Neuron (in vitro differentiated cells): Measurements from ENCODE around the gene MUC21.
"Not testable (repeated sequence)": the region's sequence is repeated elsewhere in the genome, so short reads cannot be mapped to it uniquely, and the experiment has no call there.

Source experiments
- H2AFZ ChIP-seq: one replicate; pipeline ENCODE4 v1.6.1; 2013; ENCODE audit warnings: low read depth, mild to moderate bottlenecking, inconsistent platforms, low read length, moderate library complexity
- H3K27me3 ChIP-seq: one replicate; pipeline ENCODE4 v1.6.1; 2013; ENCODE audit warnings: low read length; ENCODE audit not compliant: insufficient read depth
- H3K36me3 ChIP-seq: one replicate; pipeline ENCODE4 v1.6.1; 2013; ENCODE audit warnings: low read length; ENCODE audit not compliant: insufficient read depth
- H3K4me1 ChIP-seq: one replicate; pipeline ENCODE4 v1.6.1; 2013; ENCODE audit warnings: low read length; ENCODE audit not compliant: insufficient read depth
- H3K4me3 ChIP-seq: 2 replicates; pipeline ENCODE4 v1.5.1; 2013; ENCODE audit warnings: mild to moderate bottlenecking, low read length, moderate library complexity
- H3K9me3 ChIP-seq: one replicate; pipeline ENCODE4 v1.6.1; 2013; ENCODE audit warnings: low read length

MUC21 gene

DNA sequence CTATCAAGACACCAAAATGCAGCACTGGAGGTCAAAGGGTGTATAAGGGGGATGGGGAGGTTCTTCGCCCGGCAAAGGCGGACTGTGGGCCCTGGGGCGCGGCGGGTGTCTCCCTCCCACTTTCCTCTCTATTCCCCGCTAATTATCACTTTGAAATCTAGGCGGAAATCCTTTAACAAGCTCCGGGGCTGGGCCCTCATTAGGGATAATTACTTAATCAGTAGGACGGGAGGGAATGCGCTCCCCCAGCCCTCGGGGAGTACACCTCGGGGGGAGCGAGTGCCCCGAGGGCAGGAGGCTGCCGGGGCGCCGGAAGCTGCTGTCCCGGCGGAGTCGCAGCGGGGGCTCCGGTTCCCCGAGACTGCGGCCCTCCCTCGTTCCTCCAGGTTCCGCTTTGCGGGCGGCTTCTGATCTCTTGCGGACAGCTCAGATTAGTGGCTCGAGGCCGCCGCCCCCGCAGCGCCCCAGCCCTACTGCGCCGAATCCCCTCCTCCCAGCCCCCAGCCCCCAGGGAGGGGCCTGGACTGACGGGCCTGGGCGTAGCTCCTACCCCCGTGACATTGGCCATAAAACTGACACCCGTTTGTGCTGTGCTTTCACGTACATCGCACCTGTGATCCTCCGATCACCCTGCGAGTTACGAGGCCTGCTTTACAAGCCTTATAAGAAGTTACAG, 28.0 kb upstream of the MUC21 start:
- Histone ChIP-seq H3K36me3 (no peaks in the 10 kb centered on the region), H2AFZ (no peak overlapping the region), H3K4me3 (no peak overlapping the region), H3K27me3 (peaks cover 51% of the 10 kb centered on the region), H3K9me3 (no peaks in the 10 kb centered on the region), H3K4me1 (peaks cover 4% of the 10 kb centered on the region)

DNA sequence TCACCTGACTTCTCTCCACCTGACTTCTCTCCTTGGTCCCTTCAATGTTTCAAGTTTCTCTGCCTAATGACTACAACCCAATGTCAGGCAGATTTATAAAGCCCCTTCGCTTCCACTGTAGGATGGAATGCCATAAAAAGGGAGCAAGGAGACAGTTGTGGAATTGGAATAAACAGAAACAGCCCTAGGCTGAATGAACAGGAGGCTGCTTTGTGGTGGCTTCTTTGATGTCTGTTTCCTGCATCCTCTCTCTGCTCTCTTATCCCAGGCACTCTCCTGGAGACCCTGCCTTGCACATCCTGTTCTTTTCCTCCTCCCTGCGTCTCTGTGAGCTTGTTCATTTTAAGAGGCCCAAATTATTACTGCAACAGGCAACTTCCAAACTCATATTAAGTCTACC, 25.8 kb upstream of the MUC21 start:
- H2AFZ ChIP-seq = no peak overlapping the region
- H3K9me3 ChIP-seq = no peaks in the 10 kb centered on the region
- peaks cover 4% of the 10 kb centered on the region for H3K4me1 ChIP-seq
- peaks cover 46% of the 10 kb centered on the region for H3K27me3 ChIP-seq
- no peak overlapping the region for H3K4me3 ChIP-seq
- no peaks in the 10 kb centered on the region for H3K36me3 ChIP-seq

DNA sequence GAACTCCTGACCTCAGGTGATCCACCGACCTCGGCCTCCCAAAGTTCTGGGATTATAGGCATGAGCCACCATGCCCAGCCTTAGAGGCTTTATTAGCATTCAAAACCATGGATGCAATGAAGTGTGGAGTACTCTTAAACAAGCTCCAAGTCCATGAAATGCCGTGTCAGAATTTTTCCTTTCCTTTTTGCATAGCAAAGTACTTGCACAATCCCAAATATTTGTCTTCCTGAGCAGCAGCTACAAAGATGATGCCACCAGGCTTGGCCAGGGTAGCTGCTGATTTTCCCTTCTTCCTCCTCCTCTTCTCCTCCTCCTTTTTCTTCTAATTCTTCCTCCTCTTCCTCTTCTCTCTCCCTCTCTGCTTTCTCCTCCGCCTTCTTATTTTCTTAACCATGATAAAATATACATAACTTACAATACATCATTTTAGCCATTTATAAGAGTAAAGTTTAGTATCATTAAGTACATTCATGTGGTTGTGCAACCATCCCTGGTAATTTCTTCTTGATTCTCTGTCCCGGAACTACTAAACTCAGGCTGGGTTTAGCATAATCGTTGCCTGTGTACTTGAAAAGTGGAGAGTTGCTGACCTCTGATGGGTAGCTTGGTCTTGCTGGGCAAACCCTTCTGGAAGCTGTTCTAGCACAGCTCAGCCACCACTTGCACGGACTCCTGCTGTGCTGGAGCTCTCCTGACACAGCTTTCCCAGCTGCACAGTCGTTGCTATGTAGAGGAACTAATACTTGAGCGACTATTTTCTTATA, 22.4 kb upstream of the MUC21 start:
- no peaks in the 10 kb centered on the region for H3K9me3 ChIP-seq
- no peaks in the 10 kb centered on the region for H3K4me1 ChIP-seq
- H3K36me3 ChIP-seq = no peaks in the 10 kb centered on the region
- H3K4me3 ChIP-seq = no peak overlapping the region
- H2AFZ ChIP-seq = no peak overlapping the region
- H3K27me3 ChIP-seq = peaks cover 23% of the 10 kb centered on the region

- Histone ChIP-seq H3K27me3 (peaks cover 7% of the 10 kb centered on the region), H3K4me3 (no peak overlapping the region), H3K36me3 (no peaks in the 10 kb centered on the region), H3K4me1 (no peaks in the 10 kb centered on the region), H3K9me3 (no peaks in the 10 kb centered on the region), H2AFZ (no peak overlapping the region)
These were observed 20.8 kb upstream of the MUC21 start for GRCh38 chr6:30962716-30963115.

- no peaks in the 10 kb centered on the region for H3K36me3 ChIP-seq
- H3K4me3 ChIP-seq = no peak overlapping the region
- H3K9me3 ChIP-seq = no peaks in the 10 kb centered on the region
- H2AFZ ChIP-seq = no peak overlapping the region
- no peaks in the 10 kb centered on the region for H3K4me1 ChIP-seq
- no peaks in the 10 kb centered on the region for H3K27me3 ChIP-seq
These were observed 19.9 kb upstream of the MUC21 start for GRCh38 chr6:30963641-30964040.

DNA sequence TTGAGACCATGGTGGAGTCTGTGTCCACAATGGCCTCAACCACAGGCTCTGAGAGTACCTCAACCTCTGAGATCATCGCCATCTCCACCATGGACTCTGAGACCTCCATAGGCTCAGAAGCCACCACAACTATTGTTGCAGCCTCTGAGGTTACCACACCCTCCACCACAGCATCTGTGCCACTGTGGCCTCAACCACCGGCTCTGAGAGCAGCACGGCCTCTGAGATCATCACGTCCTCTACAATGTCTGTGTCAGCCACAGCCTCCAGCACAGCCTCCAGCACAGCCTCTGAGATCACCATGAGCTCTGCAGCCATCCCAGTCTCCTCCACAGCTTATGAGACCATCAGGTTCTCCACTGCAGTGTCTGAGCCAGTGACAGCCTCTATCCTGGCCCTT, 19.4 kb upstream of the MUC21 start:
- Histone ChIP-seq H3K9me3 (no peaks in the 10 kb centered on the region), H2AFZ (no peak overlapping the region), H3K27me3 (no peaks in the 10 kb centered on the region), H3K36me3 (no peaks in the 10 kb centered on the region), H3K4me3 (no peak overlapping the region), H3K4me1 (no peaks in the 10 kb centered on the region)

GRCh38 chr6:30965140-30965601, 18.3 kb upstream of the MUC21 start:
- no peaks in the 10 kb centered on the region for H3K9me3 ChIP-seq
- no peak overlapping the region for H3K4me3 ChIP-seq
- no peaks in the 10 kb centered on the region for H3K36me3 ChIP-seq
- no peaks in the 10 kb centered on the region for H3K27me3 ChIP-seq
- no peaks in the 10 kb centered on the region for H3K4me1 ChIP-seq
- H2AFZ ChIP-seq = no peak overlapping the region

GRCh38 chr6:30966154-30966553, 17.4 kb upstream of the MUC21 start:
- H3K9me3 ChIP-seq = no peaks in the 10 kb centered on the region
- no peaks in the 10 kb centered on the region for H3K4me1 ChIP-seq
- H3K4me3 ChIP-seq = no peak overlapping the region
- no peaks in the 10 kb centered on the region for H3K36me3 ChIP-seq
- H2AFZ ChIP-seq = no peak overlapping the region
- peaks cover 5% of the 10 kb centered on the region for H3K27me3 ChIP-seq

DNA sequence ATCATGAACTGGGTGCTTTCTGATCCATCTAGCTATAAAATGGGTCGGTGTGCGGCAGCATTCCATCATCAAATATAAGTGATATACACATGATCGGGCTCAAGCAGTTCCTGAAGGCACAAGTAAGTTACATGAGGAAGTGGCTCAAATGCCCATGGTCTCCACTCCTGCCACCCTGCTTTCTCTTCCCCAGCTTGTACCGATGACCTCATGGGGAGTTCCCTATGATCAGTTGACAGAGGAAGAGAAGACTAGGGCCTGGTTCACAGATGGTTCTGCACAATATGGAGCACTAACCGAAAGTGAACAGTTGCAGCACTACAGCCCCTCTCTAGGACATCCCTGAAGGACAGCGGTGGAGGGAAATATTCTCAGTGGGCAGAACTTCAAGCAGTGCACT, 14.3 kb upstream of the MUC21 start:
- not testable (repeated sequence) for H3K9me3 ChIP-seq, H3K36me3 ChIP-seq, H2AFZ ChIP-seq, H3K4me3 ChIP-seq, H3K27me3 ChIP-seq, H3K4me1 ChIP-seq

- H2AFZ ChIP-seq = no peak overlapping the region
These were observed 12.6 kb upstream of the MUC21 start for GRCh38 chr6:30970946-30971345.

DNA sequence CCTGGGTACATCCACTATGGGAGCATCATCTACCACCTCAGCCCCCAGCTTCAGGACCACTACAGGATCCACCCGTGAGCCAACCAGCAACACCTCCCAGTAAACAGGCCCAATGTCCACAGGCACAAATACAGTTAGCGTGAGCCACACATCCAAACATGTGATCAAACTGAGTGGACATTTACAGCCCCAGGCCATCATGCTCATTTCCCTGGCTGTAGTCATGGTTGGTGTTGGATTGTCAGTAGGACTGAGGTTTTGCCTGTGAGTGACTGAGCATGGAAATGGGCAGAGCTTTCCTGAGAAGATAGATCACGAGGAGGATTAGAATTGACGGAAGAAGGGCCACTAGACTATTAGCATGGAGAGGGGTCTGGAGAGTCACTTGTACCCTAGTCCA, 10.7 kb upstream of the MUC21 start:
- Histone ChIP-seq H3K4me1 (peaks cover 3% of the 10 kb centered on the region), H2AFZ (no peak overlapping the region), H3K9me3 (no peaks in the 10 kb centered on the region), H3K4me3 (no peak overlapping the region), H3K36me3 (no peaks in the 10 kb centered on the region), H3K27me3 (peaks cover 5% of the 10 kb centered on the region)

More at GRCh38 chr6:30970946-30971345, 12.6 kb upstream of the MUC21 start:
- Histone ChIP-seq H3K36me3 (no peaks in the 10 kb centered on the region), H3K4me3 (no peak overlapping the region), H3K27me3 (peaks cover 5% of the 10 kb centered on the region), H3K4me1 (peaks cover 3% of the 10 kb centered on the region), H3K9me3 (no peaks in the 10 kb centered on the region)

DNA sequence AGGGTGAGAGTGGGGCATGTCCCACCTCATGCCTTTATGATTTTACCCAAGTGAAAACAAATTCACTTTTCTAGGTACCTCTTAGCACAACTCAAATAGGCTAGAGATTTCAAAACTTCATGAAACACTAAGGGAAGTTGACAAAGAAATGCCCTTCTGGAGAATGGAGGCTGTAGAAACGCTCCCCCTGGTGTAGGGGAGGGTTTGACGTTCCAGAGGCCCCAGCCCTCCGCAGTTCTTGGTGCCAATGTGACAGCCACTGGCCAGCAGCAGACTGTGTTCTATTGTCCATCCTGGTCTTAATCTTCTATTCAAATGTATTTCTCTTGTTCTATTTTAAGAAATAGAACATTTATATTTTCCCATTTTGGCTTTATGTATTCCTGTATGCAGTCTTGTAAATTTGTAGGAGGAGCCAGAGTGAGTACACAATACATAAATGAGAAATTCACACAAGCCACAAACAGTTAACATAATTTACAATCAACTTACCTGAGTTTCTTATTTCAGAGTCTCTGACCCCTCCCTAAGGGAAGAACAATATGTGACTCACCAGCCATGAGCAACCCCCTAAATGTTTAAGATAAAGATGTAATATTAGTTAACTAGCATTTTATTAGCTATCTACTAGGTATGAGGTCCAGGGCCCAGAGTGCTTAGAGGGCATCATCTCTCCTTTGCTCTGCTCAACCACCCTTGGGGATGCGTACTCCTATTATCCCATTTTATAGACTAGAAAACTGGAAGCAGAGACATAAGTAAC, 8.8 kb upstream of the MUC21 start:
- H2AFZ ChIP-seq = no peak overlapping the region
- H3K4me1 ChIP-seq = peaks cover 3% of the 10 kb centered on the region
- no peaks in the 10 kb centered on the region for H3K36me3 ChIP-seq
- no peaks in the 10 kb centered on the region for H3K9me3 ChIP-seq
- H3K4me3 ChIP-seq = no peak overlapping the region
- H3K27me3 ChIP-seq = peaks cover 11% of the 10 kb centered on the region

- Histone ChIP-seq H3K36me3 (no peaks in the 10 kb centered on the region), H3K4me1 (no peaks in the 10 kb centered on the region), H3K9me3 (no peaks in the 10 kb centered on the region), H3K27me3 (peaks cover 6% of the 10 kb centered on the region), H3K4me3 (no peak overlapping the region), H2AFZ (no peak overlapping the region)
These were observed 4.4 kb upstream of the MUC21 start for GRCh38 chr6:30979141-30979540.
